Mucosa of gallbladder (tissue), 1 donor: ENCODE data around the gene OGFOD2. TPM values are rescaled to one million over a fixed set of nuclear protein-coding genes. Genes with fewer than 3 reads are reported as not detected.
"Not testable (repeated sequence)": the region's sequence is repeated elsewhere in the genome, so short reads cannot be mapped to it uniquely, and the experiment has no call there.

Source experiments
- DNase-seq: peaks from one replicate; pipeline ENCODE4 v3.0.0-alpha.2; 2020; ENCODE audit warnings: low spot score
- total RNA-seq: library from RNA; stranded (reverse); gene quantifications from one replicate; pipeline ENCODE4 v1.2.1, GENCODE V29; 2021
- donor health status: DM: no; HTN: no; CAD: no.

OGFOD2 gene
- total RNA-seq = 32.5 TPM

DNA sequence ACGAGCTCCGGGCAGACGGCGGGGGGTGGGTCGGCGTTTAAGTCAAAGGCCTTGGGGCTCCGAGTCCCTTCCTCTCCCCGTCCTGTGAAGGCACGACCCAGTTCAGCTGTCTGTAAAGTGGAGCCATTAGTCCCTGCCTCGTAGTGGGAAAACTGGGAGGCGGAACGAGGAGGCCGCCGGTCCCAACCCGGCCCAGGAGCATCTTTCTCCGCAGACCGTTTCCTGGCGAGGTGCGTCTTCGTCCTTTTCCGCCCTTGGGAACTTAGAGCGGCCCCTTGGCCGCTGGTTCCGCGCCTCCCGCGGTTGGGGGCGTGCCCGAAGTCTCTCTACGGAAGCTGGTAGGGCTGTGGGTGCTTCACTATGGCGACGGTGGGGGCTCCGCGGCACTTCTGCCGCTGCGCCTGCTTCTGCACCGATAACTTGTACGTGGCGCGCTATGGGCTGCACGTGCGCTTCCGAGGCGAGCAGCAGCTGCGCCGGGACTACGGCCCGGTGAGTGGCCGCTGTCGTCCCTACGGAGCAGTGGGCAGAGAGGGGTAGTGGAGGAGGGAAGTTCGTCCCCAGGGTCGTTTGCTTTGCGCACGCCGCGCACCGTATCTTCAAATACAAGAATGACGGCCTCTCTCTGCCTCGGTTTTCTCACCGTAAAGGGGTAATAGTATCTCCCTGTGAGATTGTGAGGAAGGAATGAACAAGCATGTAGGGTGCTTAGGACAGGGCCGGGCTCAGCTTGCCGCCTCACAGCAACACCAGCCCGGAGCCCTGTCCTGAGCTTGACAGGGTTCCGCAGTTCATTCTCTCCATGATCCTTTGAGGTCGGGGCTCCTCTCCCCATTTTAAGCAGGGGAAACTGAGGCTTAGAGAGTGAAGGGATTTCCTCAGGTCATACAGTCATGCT is at the start of gene OGFOD2:
Gene OGFOD2 (plus strand): TSS at position 353 of the 898 bp plus-strand sequence. CDS start 8 bp downstream, at position 361.
- peak; percentile 92 for DNase-seq

GRCh38 chr12:122927756-122928403 is 47.2 kb upstream of the OGFOD2 start:
- no peak for DNase-seq

- no peak for DNase-seq
These were observed 46.5 kb upstream of the OGFOD2 start for GRCh38 chr12:122928404-122929147.

DNA sequence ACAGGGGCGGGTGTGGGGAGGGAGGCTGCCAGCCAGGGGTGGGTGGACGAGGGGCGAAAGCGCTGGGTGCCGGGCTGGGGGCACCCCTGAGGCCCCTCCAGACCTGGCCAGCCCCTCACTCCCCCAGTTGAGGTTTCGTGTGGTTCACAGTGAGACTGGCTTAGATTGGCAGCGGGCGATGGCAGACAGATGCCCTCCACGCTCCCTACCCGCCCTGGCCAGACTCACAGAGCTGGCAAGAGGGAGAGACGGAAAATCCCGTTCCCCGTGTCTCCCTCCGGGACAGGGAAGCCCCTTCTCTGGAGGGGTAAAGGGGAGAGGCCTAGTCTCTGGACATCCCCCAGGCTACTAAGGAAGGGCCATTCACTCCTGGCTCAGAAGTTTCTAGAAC is 45.9 kb upstream of the OGFOD2 start:
- DNase-seq = no peak

DNA sequence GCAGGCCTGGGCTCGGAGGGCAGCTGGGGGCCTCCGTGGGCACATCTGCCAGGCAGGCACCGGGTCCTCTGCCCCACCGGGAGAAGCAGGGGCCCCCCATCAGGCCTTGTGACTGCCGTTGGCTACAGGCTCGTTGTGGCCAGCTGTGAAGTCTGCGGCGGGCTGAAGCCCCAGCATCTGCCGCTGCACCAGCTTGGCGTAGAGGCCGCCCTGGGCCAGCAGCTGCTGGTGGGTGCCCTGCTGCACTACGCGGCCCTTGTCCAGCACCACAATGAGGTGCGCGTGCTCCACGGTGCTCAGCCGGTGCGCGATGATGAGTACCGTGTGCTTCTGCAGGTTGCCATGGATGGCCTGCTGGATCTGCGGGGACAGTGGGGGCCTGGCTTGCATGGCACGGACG is 45.2 kb upstream of the OGFOD2 start:
- no peak for DNase-seq

DNA sequence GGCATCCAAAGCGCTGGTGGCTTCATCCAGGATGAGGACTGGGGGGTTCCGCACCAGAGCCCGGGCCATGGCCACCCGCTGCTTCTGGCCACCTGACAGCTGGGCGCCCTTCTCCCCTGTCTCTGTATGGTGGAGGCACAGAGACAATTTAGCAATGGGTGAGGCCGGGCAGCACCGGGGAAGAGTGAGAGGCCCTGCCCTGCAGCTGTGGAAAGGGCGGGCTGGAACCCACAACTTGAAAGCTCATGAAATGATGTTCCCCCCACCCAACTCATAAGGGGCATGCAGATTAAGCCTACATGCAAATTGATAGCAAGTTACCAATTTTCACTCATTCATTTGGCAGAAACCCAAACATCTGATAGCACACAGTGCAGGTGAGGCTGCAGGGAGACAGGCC is 42.8 kb upstream of the OGFOD2 start:
- no peak for DNase-seq

DNA sequence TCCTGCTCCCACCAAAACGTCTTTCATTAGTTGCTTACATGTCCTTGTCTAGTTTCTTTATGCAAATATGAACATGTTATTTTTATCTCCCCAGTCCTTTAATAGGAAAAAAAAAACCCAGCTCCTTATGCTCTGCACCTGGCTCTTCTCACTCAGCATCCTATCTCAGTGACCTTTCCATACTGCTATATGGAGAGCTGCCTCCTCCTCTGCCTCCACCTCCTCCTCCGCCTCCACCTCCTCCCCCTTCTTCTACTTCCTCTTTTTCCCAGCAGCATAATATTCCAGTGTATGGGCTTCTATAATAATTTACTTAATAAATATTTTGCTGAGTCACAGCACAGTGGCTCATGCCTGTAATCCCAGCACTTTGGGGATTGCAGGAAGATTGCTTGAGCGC is 40.3 kb upstream of the OGFOD2 start:
- DNase-seq = no peak

- DNase-seq = no peak
These were observed 39.7 kb upstream of the OGFOD2 start for GRCh38 chr12:122935318-122935717.

- DNase-seq = no peak
These were observed 37.4 kb upstream of the OGFOD2 start for GRCh38 chr12:122937622-122938091.

- DNase-seq = no peak
These were observed 35.9 kb upstream of the OGFOD2 start for GRCh38 chr12:122939125-122939524.

DNA sequence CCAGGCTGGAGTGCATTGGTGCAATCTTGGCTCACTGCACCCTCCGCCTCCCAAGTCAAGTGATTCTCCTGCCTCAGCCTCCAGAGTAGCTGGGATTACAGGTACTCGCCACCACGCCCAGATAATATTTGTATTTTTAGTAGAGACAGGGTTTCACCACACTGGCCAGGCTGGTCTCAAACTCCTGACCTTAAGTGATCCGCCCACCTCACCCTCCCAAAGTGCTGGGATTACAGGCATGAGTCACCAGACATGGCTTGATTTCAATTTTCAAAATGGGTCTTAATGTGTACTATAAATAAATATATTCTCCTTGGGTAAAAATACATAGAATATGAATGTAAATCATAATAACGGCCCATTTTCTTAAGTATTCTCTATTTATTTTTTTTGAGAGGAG is 33.7 kb upstream of the OGFOD2 start:
- not testable (repeated sequence) for DNase-seq

GRCh38 chr12:122942637-122943036 is 32.4 kb upstream of the OGFOD2 start:
- no peak for DNase-seq

- no peak for DNase-seq
These were observed 31.8 kb upstream of the OGFOD2 start for GRCh38 chr12:122943196-122943595.

DNA sequence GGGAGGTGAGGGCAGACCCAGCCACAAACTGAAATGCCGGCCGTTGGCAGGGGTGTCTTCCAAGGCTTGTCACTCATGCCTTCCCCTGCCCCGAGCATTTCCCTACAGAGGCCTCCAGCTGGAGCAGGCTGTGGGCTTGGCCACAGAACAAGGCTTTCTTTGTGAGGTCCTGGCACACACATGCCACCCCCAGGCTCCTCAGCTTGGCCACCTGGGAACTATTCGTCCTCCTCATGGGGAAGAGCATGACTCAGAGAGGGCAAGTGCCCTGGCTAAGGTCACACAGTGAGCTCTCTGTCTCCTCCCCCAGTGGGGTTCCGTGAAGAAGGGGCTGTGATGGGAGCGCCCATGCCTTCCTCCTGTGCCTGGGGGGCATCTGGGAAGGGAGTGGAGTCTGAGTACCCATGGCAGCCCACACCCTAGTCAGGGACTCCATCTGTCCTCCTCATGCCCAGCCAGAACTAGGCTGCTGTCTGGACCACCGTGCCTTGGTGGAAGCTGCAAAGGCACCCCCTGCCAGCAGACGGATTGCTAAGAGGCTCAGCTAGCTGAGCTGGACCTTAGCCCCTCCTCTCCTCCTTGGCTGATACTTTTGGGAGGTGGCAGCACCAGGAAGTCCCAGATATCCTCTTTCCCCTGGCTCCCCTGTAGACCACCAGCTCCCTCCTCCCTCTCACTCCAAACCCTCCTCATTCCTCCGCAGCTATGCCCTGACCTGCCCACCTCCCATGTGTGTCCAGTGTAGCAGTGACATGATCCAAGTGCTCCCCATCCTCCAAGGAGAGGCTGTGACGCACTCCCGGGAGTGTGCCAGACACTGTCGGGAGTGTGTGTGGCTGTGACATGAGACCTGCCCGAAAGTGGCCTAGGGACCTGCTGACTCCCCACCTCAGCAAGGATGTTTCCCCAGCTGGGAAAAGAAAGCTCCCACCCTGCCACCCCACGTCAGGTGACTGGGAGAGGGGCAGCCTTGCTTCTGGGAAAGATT is 30.1 kb upstream of the OGFOD2 start:
- DNase-seq = peak; percentile 48

DNA sequence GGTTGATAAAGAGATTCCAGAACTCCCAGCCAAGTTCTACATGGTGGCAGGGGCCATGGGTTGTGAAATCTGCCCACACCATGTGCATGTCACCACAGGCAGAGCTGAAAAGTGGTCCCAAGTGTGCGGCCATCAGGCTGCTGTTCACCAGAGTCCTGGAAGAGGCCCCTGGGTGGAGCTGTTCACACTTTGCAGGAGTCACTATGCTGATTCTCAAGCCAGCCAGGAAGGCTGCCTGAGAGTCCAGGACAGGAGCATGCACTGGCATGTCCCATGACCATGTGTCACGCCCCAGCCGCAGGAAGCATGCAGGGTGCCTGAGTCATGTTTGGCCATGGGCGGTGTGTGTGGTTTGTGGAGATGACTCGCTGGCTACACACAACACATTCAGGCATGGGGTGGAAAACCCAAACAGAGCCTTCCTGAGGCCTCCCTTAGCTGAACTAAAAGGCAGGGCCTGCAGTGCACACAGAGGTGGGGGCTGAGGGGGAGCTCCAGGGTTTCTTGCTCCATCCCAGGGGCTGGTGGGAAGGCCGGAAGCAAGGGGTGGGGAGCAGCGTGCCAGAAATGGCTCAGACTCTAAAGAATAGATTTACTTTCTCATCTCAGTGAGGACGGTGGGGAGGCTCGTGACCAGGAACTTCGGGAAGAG is 28.2 kb upstream of the OGFOD2 start:
- DNase-seq = peak; percentile 89

GRCh38 chr12:122947352-122947792 is 27.7 kb upstream of the OGFOD2 start:
- DNase-seq = peak; percentile 53

GRCh38 chr12:122948605-122949004 is 26.4 kb upstream of the OGFOD2 start:
- DNase-seq = no peak

DNA sequence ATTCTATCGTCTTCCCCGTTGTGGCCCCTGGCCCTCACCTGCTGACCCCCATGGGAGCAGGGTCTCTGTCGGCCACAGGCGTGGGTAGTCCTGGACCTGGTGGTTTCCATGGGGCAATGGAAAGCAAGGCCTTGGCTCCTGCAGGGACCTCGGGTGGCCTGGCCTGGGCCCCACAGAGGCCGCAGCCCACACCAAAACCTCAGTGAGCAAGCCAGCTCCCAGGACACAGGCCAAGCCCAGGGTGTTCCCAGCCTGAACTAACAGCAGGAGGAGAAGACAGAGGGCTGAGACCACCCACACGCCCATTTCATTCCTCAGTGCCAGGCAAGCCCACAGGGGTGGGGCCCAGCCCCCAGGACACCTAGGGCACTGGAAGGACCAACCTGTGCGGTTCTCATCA is 25.6 kb upstream of the OGFOD2 start:
- DNase-seq = no peak

GRCh38 chr12:122949816-122950675 is 25.0 kb upstream of the OGFOD2 start:
- DNase-seq = no peak
